GM12878 (cell line): ENCODE results near the gene THADA. TPM values are rescaled to one million over a fixed set of nuclear protein-coding genes. Genes with fewer than 3 reads are reported as not detected.

Experiments used
- BHLHE40 ChIP-seq, 2 experiments: fragments of 450-650 bp in 1 of 2; IDR thresholded peaks; 2 replicates each; pipeline ENCODE4 v1.6.1; 2011 to 2017; ENCODE audit warnings: low read depth in 2 of 2, borderline replicate concordance in 1 of 2, improper control_type of control experiment in 1 of 2, low read length in 1 of 2, mild to moderate bottlenecking in 1 of 2
- CREB1 ChIP-seq: IDR thresholded peaks from 2 replicates; pipeline ENCODE4 v1.6.1; 2012; ENCODE audit warnings: low read depth, mild to moderate bottlenecking, inconsistent platforms
- CTCF ChIP-seq, 3 experiments: IDR thresholded peaks in 2 of 3; conservative IDR thresholded peaks in 1 of 3; 2 replicates each; pipeline ENCODE4 v1.5.1; 2011; ENCODE audit warnings: low read depth in 3 of 3, low read length in 3 of 3, mild to moderate bottlenecking in 3 of 3, control low read depth in 2 of 3, moderate library complexity in 2 of 3, inconsistent platforms in 1 of 3, mixed read lengths in 1 of 3; ENCODE audit not compliant: control insufficient read depth in 2 of 3, insufficient read depth in 1 of 3; ENCODE audit errors: extremely low read depth in 1 of 3
- CUX1 ChIP-seq: IDR thresholded peaks from 2 replicates; pipeline ENCODE4 v1.6.1; 2012; ENCODE audit warnings: improper control_type of control experiment, low read depth, low read length; ENCODE audit not compliant: insufficient replicate concordance
- E2F4 ChIP-seq: IDR thresholded peaks from 2 replicates; pipeline ENCODE4 v1.6.1; 2012; ENCODE audit warnings: low read depth, low read length, improper control_type of control experiment
- EP300 ChIP-seq, 2 experiments: fragments of 150-350 bp in 1 of 2; IDR thresholded peaks; 2 replicates each; pipeline ENCODE4 v1.6.1; 2011 to 2012; ENCODE audit warnings: low read depth in 2 of 2, low read length in 2 of 2, borderline replicate concordance in 1 of 2, improper control_type of control experiment in 1 of 2, inconsistent platforms in 1 of 2; ENCODE audit not compliant: control insufficient read depth in 1 of 2
- ESRRA ChIP-seq: IDR thresholded peaks from 2 replicates; pipeline ENCODE4 v1.6.1; 2012; ENCODE audit warnings: mild to moderate bottlenecking, low read length, improper control_type of control experiment
- FOS ChIP-seq: IDR thresholded peaks from 3 replicates; pipeline ENCODE4 v1.6.1; 2011; ENCODE audit warnings: borderline replicate concordance; ENCODE audit not compliant: insufficient read length; ENCODE audit errors: extremely low read depth
- IRF5 ChIP-seq: fragments of 450-650 bp; IDR thresholded peaks from 2 replicates; pipeline ENCODE4 v1.6.1; 2017; ENCODE audit warnings: borderline replicate concordance
- KAT2A ChIP-seq: conservative IDR thresholded peaks from 2 replicates; pipeline ENCODE4 v1.6.1; 2011; ENCODE audit warnings: low read depth, low read length; ENCODE audit not compliant: control insufficient read depth
- KDM1A ChIP-seq: fragments of 200-600 bp; sonication (generic); IDR thresholded peaks from 2 replicates; pipeline ENCODE4 v1.6.1; 2016; ENCODE audit warnings: borderline replicate concordance
- MEF2B ChIP-seq: fragments of 450-650 bp; IDR thresholded peaks from 2 replicates; pipeline ENCODE4 v1.6.1; 2018; ENCODE audit warnings: mild to moderate bottlenecking, moderate library complexity; ENCODE audit not compliant: partially characterized antibody, poor library complexity, severe bottlenecking
- MYB ChIP-seq: fragments of 150-350 bp; IDR thresholded peaks from 2 replicates; pipeline ENCODE4 v1.6.1; 2014; ENCODE audit warnings: mild to moderate bottlenecking, low read depth, low read length, borderline replicate concordance
- NBN ChIP-seq: fragments of 450-650 bp; IDR thresholded peaks from 2 replicates; pipeline ENCODE4 v1.6.1; 2016
- NFXL1 ChIP-seq: fragments of 450-650 bp; IDR thresholded peaks from 2 replicates; pipeline ENCODE4 v1.6.1; 2017; ENCODE audit warnings: antibody characterized with exemption, mild to moderate bottlenecking, borderline replicate concordance
- SIN3A ChIP-seq: IDR thresholded peaks from 2 replicates; pipeline ENCODE4 v1.6.1; 2012; ENCODE audit warnings: low read depth, low read length, improper control_type of control experiment
- SMAD5 ChIP-seq: IDR thresholded peaks from 2 replicates; pipeline ENCODE4 v1.6.1; 2016; ENCODE audit warnings: antibody characterized with exemption, low read depth
- polyA plus RNA-seq, 11 experiments: library from polyadenylated mRNA; depleted of rRNA in 4 of 11; unstranded in 6 of 11; stranded (reverse) in 5 of 11; fragments of >200 nt; fragmentation: Nextera tagmentation in 4 of 11; fragmentation: Illumina TruSeq in 1 of 11; extraction: Ambion mirVana in 4 of 11; extraction: Trizol in 1 of 11; gene quantifications; 1 replicate in 1 of 11; 2 replicates in 10 of 11; pipeline versions ENCODE4 v1.2.1 to v1.2.3, GENCODE V29; 2011 to 2016; ENCODE audit warnings: inconsistent platforms in 2 of 11, missing spikeins in 2 of 11, low read depth in 1 of 11
- total RNA-seq, 4 experiments: library from RNA; depleted of rRNA in 3 of 4; stranded (reverse); fragments of >200 nt in 3 of 4; fragmentation: Illumina TruSeq in 1 of 4; extraction: Trizol in 1 of 4; gene quantifications; 2 replicates each; pipeline versions ENCODE4 v1.2.1 to v1.2.3, GENCODE V29; 2013 to 2021

THADA gene
- total and polyA plus RNA-seq, 10 of the 15 experiments (the other 5 are each of a cell fraction or from before 2014, with no cell fraction given): 14.6 to 33.2 (median 23.2) TPM

GRCh38 chr2:43226955-43227829 is 368.6 kb downstream of the THADA start (continued):
- no peak for TF ChIP-seq CREB1
- TF ChIP-seq SIN3A: peak; percentile 61; the same call in 1 of the 2 replicates
- TF ChIP-seq MYB: no peak
- TF ChIP-seq BHLHE40 (IDR thresholded peaks at IDR 0.05; ENCODE audit: borderline replicate concordance in 1 of 2, low read depth in 2 of 2, low read length in 1 of 2): peak; percentile 52 to 91; a peak in 2 of 4 replicates
- no peak for TF ChIP-seq NFXL1
- TF ChIP-seq CUX1: no peak
- no peak for TF ChIP-seq FOS
- TF ChIP-seq KAT2A: no peak
- TF ChIP-seq CTCF (IDR thresholded peaks at IDR 0.05 in 2 of 3, conservative IDR thresholded peaks at IDR 0.05 in 1 of 3; ENCODE audit: control insufficient read depth in 2 of 3, extremely low read depth in 1 of 3, insufficient read depth in 1 of 3, low read depth in 3 of 3, low read length in 3 of 3): peak in 2 of 3 experiments; percentile 10 to 45; a peak in 3 of 6 replicates
- TF ChIP-seq EP300 (IDR thresholded peaks at IDR 0.05; ENCODE audit: borderline replicate concordance in 1 of 2, control insufficient read depth in 1 of 2, low read depth in 2 of 2, low read length in 2 of 2): no peak
- TF ChIP-seq KDM1A: no peak
- no peak for TF ChIP-seq IRF5
- TF ChIP-seq SMAD5: 0 out of 2 replicates have a peak, but pooled peaks have one; percentile 25
- peak; percentile 56; the same call in 1 of the 2 replicates for TF ChIP-seq E2F4
- TF ChIP-seq MEF2B: peak; percentile 28
- TF ChIP-seq ESRRA: no peak
- peak; percentile 13; the same call in 1 of the 2 replicates for TF ChIP-seq NBN
